Measurements from ENCODE around the gene SDC1. TPM values are rescaled to one million over a fixed set of nuclear protein-coding genes. Genes with fewer than 3 reads are reported as not detected.

The SDC1 gene
- polyA plus RNA-seq, 3 donors: not detected

DNA sequence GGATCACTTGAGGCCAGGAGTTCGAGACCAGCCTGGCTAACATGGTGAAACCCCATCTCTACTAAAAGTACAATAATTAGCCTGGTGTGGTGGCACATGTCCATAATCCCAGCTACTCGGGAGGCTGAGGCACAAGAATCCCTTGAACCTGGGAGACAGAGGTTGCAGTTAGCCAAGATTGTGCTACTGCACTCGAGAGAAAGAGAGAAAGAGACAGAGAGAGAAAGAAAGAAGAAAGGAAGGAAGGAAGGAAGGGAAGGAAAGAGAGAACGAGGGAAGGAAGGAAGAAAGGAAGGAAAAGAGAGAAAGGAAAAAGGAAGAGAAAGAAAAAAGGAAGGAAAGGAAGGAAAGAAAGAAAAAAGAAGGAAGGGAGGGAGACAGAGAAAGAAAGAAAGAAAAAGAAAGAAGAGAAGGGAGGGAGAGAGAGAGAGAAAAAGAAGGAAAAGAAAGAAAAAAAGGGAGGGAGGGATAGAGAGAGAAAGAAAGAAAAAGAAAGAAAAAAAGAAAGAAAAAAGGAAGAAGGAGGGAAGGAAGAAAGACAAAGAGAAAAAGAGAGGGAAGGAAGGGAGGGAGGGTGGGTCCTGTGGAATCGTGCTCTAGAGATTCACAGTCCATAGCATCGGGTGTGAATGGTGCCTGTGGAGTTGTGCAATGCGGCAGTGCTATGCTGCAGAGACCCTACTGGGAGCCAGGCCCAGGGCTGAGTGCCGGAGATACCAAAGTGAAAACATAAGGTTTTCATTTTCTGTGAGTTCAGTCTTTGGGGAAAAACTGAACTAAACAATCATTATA lies 4.6 kb upstream of the SDC1 start:
- H3K27me3 Mint-ChIP-seq (ENCODE audit: low read depth in 3 of 3): peaks cover 26 to 50% (median 39%) of the 10 kb centered on the region in 3 donors
- no peak for DNase-seq
- intact Hi-C loops (cut with micrococcal nuclease): no loop called here
- no peak overlapping the region for H2AFZ ChIP-seq (ENCODE audit: insufficient read depth, low read depth, low read length, poor library complexity, severe bottlenecking)
- no peak overlapping the region for H3K9ac ChIP-seq (ENCODE audit: insufficient read depth, low read length, poor library complexity, severe bottlenecking)
- H3K79me2 ChIP-seq (ENCODE audit: insufficient read depth, low read length): no peaks in the 10 kb centered on the region
- peaks cover 5% of the 10 kb centered on the region for H3K4me1 Mint-ChIP-seq
- H3K36me3 Mint-ChIP-seq: no peaks in the 10 kb centered on the region
- H3K4me1 ChIP-seq (ENCODE audit: control insufficient read depth in 1 of 2, insufficient read depth in 2 of 2, low read length in 2 of 2): peaks cover 7 to 13% of the 10 kb centered on the region in 2 donors
- H3K27ac ChIP-seq (ENCODE audit: low read depth in 1 of 2, low read length in 2 of 2): no peak overlapping the region
- H3K27me3 ChIP-seq (ENCODE audit: control insufficient read depth in 2 of 2, insufficient read depth in 2 of 2, low read length in 2 of 2): peaks cover 9 to 22% of the 10 kb centered on the region in 2 donors
- no peak overlapping the region for H3K4me2 ChIP-seq (replicated peaks; ENCODE audit: extremely low read depth, low read length, poor library complexity, severe bottlenecking)
- peaks cover 0 to 3% of the 10 kb centered on the region in 2 donors for H3K9me3 ChIP-seq (replicated peaks in 1 of 2; ENCODE audit: control insufficient read depth in 1 of 2, insufficient read depth in 1 of 2, low read length in 2 of 2)
- 81% methylated on average over 5 of the region's 8 CpGs for WGBS (ENCODE audit: insufficient coverage)
- H3K4me3 Mint-ChIP-seq: no peak overlapping the region
- no peaks in the 10 kb centered on the region for H3K36me3 ChIP-seq (replicated peaks in 1 of 2; ENCODE audit: control insufficient read depth in 1 of 2, insufficient read depth in 2 of 2, low read length in 2 of 2)
- no peaks in the 10 kb centered on the region for H4K20me1 ChIP-seq (ENCODE audit: insufficient read depth, low read length)
- H3K4me3 ChIP-seq (replicated peaks in 1 of 3; ENCODE audit: low read depth in 2 of 3, low read length in 3 of 3): no peak overlapping the region
- no peak overlapping the region for H3K27ac Mint-ChIP-seq
- peaks cover 0 to 6% (median 1%) of the 10 kb centered on the region in 7 donors for H3K9me3 Mint-ChIP-seq
- no peak for TF ChIP-seq CTCF (IDR thresholded peaks at IDR 0.05)

DNA sequence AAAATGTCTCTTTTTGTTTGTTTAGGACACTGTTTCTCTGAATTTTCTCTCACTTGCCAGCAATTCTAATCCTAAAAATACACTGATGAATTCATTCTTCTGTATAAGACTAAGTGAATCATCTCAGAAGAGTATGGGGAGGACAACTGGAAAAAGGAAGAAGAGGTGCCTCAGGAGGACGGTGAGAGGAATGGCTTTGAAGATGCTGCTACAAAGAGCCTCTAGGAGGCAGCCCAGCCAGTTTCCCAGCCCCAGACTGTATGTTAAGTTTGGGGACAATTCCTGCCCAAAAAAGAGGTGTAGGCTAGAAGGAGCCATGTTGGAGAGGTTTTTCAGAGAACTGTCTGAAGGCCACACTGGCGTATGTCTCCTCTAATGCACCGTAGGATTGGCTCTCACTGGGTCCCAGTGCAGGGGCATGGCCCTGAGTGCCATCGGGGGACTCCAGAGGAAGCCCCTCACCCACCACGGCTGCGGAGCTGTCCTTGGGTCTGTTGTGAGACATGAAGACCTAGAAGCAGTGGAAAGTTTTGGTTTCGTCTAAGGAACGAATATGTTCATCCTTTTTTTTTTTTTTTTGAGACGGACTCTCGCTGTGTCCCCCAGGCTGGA lies 3.1 kb upstream of the SDC1 start:
- Histone ChIP-seq H4K20me1 (ENCODE audit: insufficient read depth, low read length) (no peaks in the 10 kb centered on the region), H2AFZ (ENCODE audit: insufficient read depth, low read depth, low read length, poor library complexity, severe bottlenecking) (no peak overlapping the region), H3K9me3 (replicated peaks in 1 of 2; ENCODE audit: control insufficient read depth in 1 of 2, insufficient read depth in 1 of 2, low read length in 2 of 2) (peaks cover 0 to 5% of the 10 kb centered on the region in 2 donors), H3K9ac (ENCODE audit: insufficient read depth, low read length, poor library complexity, severe bottlenecking) (no peak overlapping the region), H3K27me3 (ENCODE audit: control insufficient read depth in 2 of 2, insufficient read depth in 2 of 2, low read length in 2 of 2) (peaks cover 18 to 34% of the 10 kb centered on the region in 2 donors), H3K4me2 (replicated peaks; ENCODE audit: extremely low read depth, low read length, poor library complexity, severe bottlenecking) (no peak overlapping the region), H3K4me1 (ENCODE audit: control insufficient read depth in 1 of 2, insufficient read depth in 2 of 2, low read length in 2 of 2) (peaks cover 11 to 26% of the 10 kb centered on the region in 2 donors), H3K36me3 (replicated peaks in 1 of 2; ENCODE audit: control insufficient read depth in 1 of 2, insufficient read depth in 2 of 2, low read length in 2 of 2) (no peaks in the 10 kb centered on the region), H3K27ac (ENCODE audit: low read depth in 1 of 2, low read length in 2 of 2) (no peak overlapping the region), H3K79me2 (ENCODE audit: insufficient read depth, low read length) (no peaks in the 10 kb centered on the region), H3K4me3 (replicated peaks in 1 of 3; ENCODE audit: low read depth in 2 of 3, low read length in 3 of 3) (no peak overlapping the region)
- no peak overlapping the region for H3K4me3 Mint-ChIP-seq
- intact Hi-C loops (cut with micrococcal nuclease): no loop called here
- H3K9me3 Mint-ChIP-seq: peaks cover 0 to 6% (median 2%) of the 10 kb centered on the region in 7 donors
- no peak for TF ChIP-seq CTCF (IDR thresholded peaks at IDR 0.05)
- H3K36me3 Mint-ChIP-seq: no peaks in the 10 kb centered on the region
- WGBS (ENCODE audit: insufficient coverage): 87% methylated on average over 4 of the region's 10 CpGs
- H3K4me1 Mint-ChIP-seq: peaks cover 7% of the 10 kb centered on the region
- H3K27me3 Mint-ChIP-seq (ENCODE audit: low read depth in 3 of 3): peaks cover 30 to 64% (median 37%) of the 10 kb centered on the region in 3 donors
- H3K27ac Mint-ChIP-seq: no peak overlapping the region
- no peak for DNase-seq

Data from CD14-positive monocyte (primary cell).